Islet precursor cell (in vitro differentiated cells): ENCODE measurements around the gene SPACA4.
"Not testable (repeated sequence)": the region's sequence is repeated elsewhere in the genome, so short reads cannot be mapped to it uniquely, and the experiment has no call there.

Experiments used
- DNase-seq: peaks from one replicate; pipeline ENCODE4 v3.0.0-alpha.2; 2018

The SPACA4 gene

GRCh38 chr19:48619692-48620585 is 13.4 kb downstream of the SPACA4 start:
- no peak for DNase-seq

- DNase-seq = no peak
Observed at GRCh38 chr19:48623556-48624066, 17.1 kb downstream of the SPACA4 start.

GRCh38 chr19:48624067-48624594 is 17.6 kb downstream of the SPACA4 start:
- DNase-seq = peak; percentile 99

GRCh38 chr19:48624791-48625723 is 18.5 kb downstream of the SPACA4 start:
- DNase-seq = peak; percentile 63

GRCh38 chr19:48625891-48626327 is 19.4 kb downstream of the SPACA4 start:
- DNase-seq = no peak

- no peak for DNase-seq
Observed at GRCh38 chr19:48627201-48627864, 20.8 kb downstream of the SPACA4 start.

GRCh38 chr19:48627865-48628314 is 21.3 kb downstream of the SPACA4 start:
- DNase-seq = no peak

GRCh38 chr19:48628486-48629296 is 22.1 kb downstream of the SPACA4 start:
- DNase-seq = peak; percentile 54

- peak; percentile 52 for DNase-seq
Observed at GRCh38 chr19:48629297-48629598, 22.7 kb downstream of the SPACA4 start.

- peak; percentile 95 for DNase-seq
Observed at GRCh38 chr19:48629599-48630295, 23.2 kb downstream of the SPACA4 start.

GRCh38 chr19:48630296-48631063 is 23.9 kb downstream of the SPACA4 start:
- DNase-seq = peak; percentile 87

- DNase-seq = no peak
Observed at GRCh38 chr19:48631225-48631624, 24.7 kb downstream of the SPACA4 start.

- not testable (repeated sequence) for DNase-seq
Observed at GRCh38 chr19:48632286-48632685, 25.7 kb downstream of the SPACA4 start.

GRCh38 chr19:48632692-48633147 is 26.2 kb downstream of the SPACA4 start:
- peak; percentile 77 for DNase-seq

- DNase-seq = peak; percentile 53
Observed at GRCh38 chr19:48633148-48634035, 26.9 kb downstream of the SPACA4 start.

- no peak for DNase-seq
Observed at GRCh38 chr19:48634036-48634342, 27.4 kb downstream of the SPACA4 start.

- peak; percentile 95 for DNase-seq
Observed at GRCh38 chr19:48634424-48635262, 28.1 kb downstream of the SPACA4 start.
